CD4-positive, alpha-beta T cell treated with Interferon alpha-2 for 1 hour (primary cell): ENCODE measurements around the gene SPARC.
"Not testable (repeated sequence)": the region's sequence is repeated elsewhere in the genome, so short reads cannot be mapped to it uniquely, and the experiment has no call there.

Experiments
- DNase-seq, 2 donors: peaks; one replicate each; pipeline ENCODE4 v3.0.0-alpha.2; 2020 to 2022

Gene SPARC

GRCh38 chr5:151699071-151699901 is 12.6 kb upstream of the SPARC start:
- no peak for DNase-seq

DNA sequence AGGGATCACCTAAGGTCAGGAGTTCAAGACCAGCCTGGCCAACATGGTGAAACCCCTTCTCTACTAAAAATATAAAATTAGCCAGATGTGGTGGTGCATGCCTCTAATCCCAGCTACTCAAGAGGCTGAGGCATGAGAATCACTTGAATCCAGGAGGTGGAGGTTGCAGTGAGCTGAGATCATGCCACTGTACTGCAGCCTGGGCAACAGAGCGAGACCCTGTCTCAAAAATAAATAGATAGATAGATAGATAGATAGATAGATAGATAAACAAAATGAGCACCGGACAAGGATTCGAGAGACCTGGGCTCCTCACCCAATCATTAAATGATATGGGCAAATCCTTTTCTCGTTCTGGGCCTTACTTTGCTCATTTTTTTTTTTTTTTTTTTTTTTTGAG is 11.4 kb upstream of the SPARC start:
- not testable (repeated sequence) for DNase-seq

- no peak for DNase-seq
Observed at GRCh38 chr5:151697452-151697851, 10.7 kb upstream of the SPARC start.

GRCh38 chr5:151696470-151697061 is 9.9 kb upstream of the SPARC start:
- DNase-seq = no peak

GRCh38 chr5:151695464-151695863 is 8.7 kb upstream of the SPARC start:
- no peak for DNase-seq

GRCh38 chr5:151694035-151694485 is 7.3 kb upstream of the SPARC start:
- no peak for DNase-seq

GRCh38 chr5:151692312-151692711 is 5.6 kb upstream of the SPARC start:
- DNase-seq = no peak

DNA sequence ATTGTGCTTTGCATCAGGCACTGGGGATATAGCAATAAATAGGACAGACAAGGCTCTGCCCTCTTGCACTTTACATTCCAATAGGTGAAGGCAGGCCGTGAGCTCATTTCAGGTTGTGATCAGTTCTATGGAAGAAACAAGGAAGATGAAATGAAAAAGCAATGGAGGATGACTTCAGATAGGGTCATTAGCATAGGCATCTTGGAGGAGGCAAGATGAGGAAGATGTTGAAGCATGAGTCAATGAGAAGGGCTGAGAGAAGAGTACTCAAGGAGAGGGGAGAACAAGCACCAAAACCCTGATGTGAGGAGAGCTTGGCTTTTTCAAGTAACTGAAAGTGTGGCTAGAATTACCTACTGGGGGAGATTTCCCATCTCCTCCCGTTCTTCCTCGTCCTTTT is 5.0 kb upstream of the SPARC start:
- no peak for DNase-seq

GRCh38 chr5:151689591-151689990 is 2.9 kb upstream of the SPARC start:
- DNase-seq = not testable (repeated sequence)

DNA sequence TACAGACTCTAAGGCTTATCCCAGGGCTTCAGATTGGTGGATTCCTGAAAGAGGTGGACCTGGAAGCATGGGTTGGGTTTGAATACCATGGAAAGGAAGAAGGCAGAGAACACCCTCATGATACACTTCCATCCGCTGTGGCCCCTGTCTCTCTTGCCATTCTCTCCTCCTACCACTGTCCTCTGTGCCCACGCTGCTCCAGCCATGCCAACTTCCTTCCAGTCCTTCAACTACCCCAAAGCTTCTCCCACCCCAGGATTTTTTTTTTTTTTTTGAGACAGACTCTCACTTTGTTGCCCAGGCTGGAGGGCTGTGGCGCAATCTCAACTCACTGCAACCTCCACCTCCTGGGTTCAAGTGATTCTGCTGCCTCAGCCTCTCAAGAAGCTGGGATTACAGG is 1.7 kb upstream of the SPARC start:
- DNase-seq = no peak

DNA sequence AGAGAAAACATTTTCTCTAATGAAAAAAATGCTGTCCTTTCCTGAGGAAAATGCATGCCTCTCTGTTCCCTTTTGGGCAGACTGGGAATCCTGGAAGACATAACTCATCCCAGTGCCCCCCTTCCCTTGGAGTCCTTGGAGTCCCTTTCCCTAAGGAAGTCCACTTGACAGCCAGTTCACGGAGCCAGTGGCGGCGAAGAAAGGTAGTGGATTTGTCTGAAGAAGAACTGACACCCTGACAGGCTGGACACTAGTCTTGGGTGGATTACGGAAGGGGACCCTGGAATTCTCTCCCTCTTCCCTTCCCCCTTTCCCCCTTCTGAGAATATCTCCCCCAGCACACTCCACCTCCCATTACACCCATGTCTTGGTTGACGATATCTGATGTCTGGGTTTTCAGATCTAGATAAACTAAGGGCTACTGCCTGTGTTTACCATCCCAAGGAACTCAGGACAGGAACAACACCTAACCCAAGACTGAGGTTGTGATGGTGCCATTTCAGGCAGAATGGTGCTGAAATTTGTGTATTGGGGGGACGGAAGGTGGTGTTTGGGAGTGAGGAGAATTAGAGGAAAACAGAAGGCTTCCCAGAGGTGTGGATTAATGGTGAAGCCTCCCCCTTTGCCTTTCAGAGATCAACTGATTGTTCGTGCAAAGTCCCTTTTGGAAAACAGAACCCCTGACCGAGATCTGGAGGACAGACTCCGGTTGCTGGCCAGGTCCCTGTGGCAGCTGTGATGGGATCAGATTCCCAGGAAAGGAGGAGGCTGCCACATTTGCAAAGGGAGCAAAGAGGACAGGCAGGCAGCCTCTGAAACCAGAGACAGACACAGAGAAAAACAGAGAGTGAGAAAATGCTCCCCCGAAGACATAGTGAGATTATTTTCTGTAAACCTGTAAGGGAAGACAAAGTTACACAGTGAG is 704 bp downstream of the SPARC start:
- DNase-seq = no peak

GRCh38 chr5:151684690-151685361 is 1.9 kb downstream of the SPARC start:
- no peak for DNase-seq

GRCh38 chr5:151683986-151684588 is 2.6 kb downstream of the SPARC start:
- DNase-seq = no peak

DNA sequence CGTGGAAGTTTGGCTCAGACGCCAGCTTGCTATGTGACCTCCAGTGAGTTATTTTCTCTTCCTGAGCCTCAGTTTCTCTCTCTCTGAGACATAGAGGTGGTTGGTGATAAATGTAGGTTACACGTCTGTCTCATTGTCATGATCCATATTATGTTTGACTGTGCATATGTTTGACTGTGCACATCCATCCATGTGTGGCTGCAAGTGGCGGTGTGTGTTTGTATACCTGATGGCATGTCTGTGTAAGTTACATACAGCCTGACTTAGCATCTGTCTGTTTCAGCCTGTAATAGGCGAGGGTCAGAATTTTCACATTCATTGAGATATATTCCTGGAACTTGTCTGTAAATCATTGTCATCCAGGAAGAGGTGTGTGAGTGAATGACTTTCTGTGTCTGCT is 3.3 kb downstream of the SPARC start:
- no peak for DNase-seq

DNA sequence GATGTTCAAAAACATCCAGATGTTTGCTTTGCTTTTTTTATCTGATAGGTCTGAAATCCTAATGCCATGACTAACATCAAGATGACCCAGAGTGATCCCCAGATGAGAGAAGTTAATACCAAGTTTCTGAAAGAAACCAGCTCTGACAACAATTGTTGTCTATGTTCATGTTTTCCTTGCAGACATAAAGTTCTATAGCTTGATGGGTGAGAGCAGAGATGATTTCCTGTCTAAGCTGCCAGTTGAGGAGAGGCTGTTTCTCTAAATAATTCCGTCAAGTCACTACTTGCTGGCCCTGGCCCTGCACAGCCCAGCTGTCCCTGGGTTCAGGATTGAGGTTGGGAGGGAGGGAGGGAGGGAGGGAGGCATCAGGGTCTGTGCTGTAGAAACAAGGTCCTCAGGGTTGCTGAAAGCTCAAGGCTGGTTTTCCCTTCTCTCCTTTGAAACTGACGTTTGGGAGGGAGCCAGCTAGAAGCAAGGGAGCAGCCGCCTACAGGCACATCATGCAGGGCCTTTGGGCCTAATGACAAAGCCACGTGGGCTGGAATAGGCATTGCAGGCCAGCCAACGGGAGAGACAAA is 3.9 kb downstream of the SPARC start:
- DNase-seq = no peak

DNA sequence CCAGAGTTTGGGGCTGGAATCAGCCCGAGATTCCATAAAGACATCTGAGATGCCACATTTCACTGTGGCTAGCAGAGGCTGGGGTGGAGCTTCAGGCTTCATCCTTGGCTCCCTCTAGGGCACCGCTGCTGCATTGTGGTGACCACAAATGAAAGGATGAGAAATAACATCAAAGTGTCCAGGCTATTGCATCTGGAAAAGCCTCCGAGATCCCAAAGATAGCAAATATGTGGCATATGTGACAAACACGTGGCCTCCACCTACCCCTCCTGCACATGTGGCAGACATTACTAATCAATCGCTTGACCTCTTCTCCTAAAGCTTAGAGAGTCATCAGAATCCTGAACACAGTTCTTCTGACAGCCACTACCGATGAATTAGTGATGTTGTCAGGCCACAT is 4.5 kb downstream of the SPARC start:
- no peak for DNase-seq

DNA sequence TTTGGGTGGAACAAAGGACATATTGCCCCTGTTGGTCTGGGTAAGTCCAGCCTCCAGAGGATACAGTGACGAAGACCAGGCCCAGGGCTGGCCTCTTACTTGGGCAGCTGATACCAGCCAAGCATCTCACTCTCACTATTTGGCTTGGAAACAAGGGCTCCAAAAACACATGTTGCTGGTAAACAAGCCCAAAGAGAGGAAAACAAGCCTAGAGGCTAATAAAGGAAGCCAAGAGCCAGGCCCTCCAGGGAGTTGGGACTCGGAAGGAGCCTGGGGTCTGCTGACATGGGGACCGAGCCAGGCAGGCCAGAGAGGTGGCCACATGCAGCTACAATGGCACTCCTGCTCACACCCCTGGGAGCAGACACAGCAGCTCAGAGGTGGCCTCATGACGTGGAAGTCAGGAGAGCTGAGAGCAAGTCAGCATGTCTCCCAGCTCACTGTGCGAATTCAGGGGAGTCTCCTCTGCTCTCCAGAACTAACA is 5.7 kb downstream of the SPARC start:
- no peak for DNase-seq

- not testable (repeated sequence) for DNase-seq
Observed at GRCh38 chr5:151680156-151680505, 6.6 kb downstream of the SPARC start.

GRCh38 chr5:151679421-151680155 is 7.1 kb downstream of the SPARC start:
- DNase-seq = no peak

DNA sequence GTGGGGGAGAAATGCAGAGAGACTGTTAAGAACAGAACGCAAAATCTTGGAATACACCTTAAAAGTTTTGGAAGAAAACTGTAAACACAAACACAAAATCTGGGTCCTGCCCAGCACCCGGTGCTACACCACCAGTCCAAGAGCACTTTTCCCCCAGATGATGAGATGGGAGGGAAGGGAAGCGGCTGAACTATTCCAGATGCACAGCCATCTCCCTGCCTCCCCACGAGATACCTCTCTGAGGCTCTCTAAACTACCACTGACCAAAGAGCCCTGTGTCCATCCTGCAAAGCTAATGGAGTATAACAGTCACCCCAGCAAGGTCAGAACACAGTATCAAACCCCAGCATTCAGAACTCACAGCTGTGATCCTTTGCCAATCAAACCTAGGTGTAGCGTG is 8.0 kb downstream of the SPARC start:
- DNase-seq = no peak
